GM12891 (cell line): ENCODE results near the gene SLC22A23.
"Not testable (repeated sequence)": the region's sequence is repeated elsewhere in the genome, so short reads cannot be mapped to it uniquely, and the experiment has no call there.

Experiments used
- POLR2A ChIP-seq: IDR thresholded peaks from 2 replicates; pipeline ENCODE4 v1.6.1; 2011; ENCODE audit warnings: low read depth, low read length, control low read depth
- POU2F2 ChIP-seq: IDR thresholded peaks from 2 replicates; pipeline ENCODE4 v1.6.1; 2011; ENCODE audit warnings: low read depth, mild to moderate bottlenecking, control low read depth, low read length, moderate library complexity

- not testable (repeated sequence) for TF ChIP-seq POU2F2, POLR2A
Measured at GRCh38 chr6:3378398-3378782, 78.5 kb downstream of the SLC22A23 start.
